Bronchial epithelial cell (primary cell): ENCODE data around the gene CHAT. TPM values are rescaled to one million over a fixed set of nuclear protein-coding genes. Genes with fewer than 3 reads are reported as not detected.

Experiments
- DNase-seq: peaks from one replicate; pipeline ENCODE4 v3.0.0-alpha.2; 2010; ENCODE audit warnings: low read depth
- FAIRE-seq: peaks from 2 replicates; lab custom pipeline; 2011; peaks lifted over from hg19 to GRCh38; lab: Jason Lieb, UNC
- H3K27me3 ChIP-seq: 2 replicates; pipeline ENCODE4 v1.5.1; 2011; ENCODE audit warnings: low read length; ENCODE audit not compliant: control insufficient read depth, insufficient read depth
- H3K36me3 ChIP-seq: 2 replicates; pipeline ENCODE4 v1.5.1; 2011; ENCODE audit warnings: low read length; ENCODE audit not compliant: control insufficient read depth, insufficient read depth
- H3K4me3 ChIP-seq: 2 replicates; pipeline ENCODE4 v1.5.1; 2011; ENCODE audit warnings: mild to moderate bottlenecking, low read depth, low read length, control low read depth
- total RNA-seq: library from RNA; depleted of rRNA; stranded (reverse); fragments of >200 nt; gene quantifications from 2 replicates; pipeline ENCODE4 v1.2.1, GENCODE V29; 2014
- TF ChIP-seq, protein P1 (sequence below): IDR thresholded peaks from 2 replicates; pipeline ENCODE4 v1.5.1; 2011; ENCODE audit warnings: mild to moderate bottlenecking, moderate library complexity, low read length, control low read depth, inconsistent platforms; ENCODE audit not compliant: insufficient read depth, severe bottlenecking

The CHAT gene
- total RNA-seq, 1 donor from 2014 or later, result not detected

DNA sequence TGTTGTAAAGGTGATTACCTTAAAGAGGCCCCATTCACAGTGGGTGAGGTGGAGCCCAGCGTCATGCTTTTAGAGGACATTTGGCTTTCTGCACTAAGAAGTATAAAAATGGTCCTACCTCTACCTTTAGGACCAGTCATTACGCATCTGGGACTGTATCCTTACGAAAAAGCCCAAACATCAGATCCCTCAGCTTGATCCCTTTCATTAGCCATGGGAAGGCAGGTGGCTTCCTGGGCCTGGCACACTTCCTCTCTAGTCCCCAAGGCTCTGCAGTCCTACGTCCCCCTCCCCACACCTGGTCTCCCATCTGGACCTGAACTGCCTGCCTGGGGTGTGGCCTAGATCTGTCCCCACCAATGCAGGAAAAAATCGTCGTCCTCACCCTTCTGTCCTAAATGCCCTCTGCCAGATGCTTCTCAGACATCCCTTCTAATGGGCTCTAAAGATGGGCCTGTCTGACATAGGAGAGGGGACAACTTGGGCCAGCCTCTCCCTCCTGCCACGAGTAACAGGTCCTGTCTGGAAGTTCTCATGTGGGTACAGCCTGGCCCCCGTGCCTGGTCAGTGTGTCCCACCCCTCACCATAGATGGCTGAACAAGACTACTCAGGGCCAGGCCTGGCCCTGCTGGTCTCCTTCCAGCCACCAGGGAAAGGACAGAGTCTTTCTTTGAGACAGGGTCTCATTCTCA lies 15.5 kb upstream of the CHAT start:
- H3K4me3 ChIP-seq, result no peak overlapping the region
- no peaks in the 10 kb centered on the region for H3K36me3 ChIP-seq
- TF ChIP-seq, protein P1, sequence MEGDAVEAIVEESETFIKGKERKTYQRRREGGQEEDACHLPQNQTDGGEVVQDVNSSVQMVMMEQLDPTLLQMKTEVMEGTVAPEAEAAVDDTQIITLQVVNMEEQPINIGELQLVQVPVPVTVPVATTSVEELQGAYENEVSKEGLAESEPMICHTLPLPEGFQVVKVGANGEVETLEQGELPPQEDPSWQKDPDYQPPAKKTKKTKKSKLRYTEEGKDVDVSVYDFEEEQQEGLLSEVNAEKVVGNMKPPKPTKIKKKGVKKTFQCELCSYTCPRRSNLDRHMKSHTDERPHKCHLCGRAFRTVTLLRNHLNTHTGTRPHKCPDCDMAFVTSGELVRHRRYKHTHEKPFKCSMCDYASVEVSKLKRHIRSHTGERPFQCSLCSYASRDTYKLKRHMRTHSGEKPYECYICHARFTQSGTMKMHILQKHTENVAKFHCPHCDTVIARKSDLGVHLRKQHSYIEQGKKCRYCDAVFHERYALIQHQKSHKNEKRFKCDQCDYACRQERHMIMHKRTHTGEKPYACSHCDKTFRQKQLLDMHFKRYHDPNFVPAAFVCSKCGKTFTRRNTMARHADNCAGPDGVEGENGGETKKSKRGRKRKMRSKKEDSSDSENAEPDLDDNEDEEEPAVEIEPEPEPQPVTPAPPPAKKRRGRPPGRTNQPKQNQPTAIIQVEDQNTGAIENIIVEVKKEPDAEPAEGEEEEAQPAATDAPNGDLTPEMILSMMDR, result no peak
- DNase-seq, result no peak
- no peak for FAIRE-seq
- H3K27me3 ChIP-seq, result no peaks in the 10 kb centered on the region

- Histone ChIP-seq H3K4me3 (no peak overlapping the region), H3K27me3 (no peaks in the 10 kb centered on the region), H3K36me3 (no peaks in the 10 kb centered on the region)
- no peak for DNase-seq
- TF ChIP-seq, protein P1, result no peak
- FAIRE-seq, result no peak
Measured at GRCh38 chr10:49598986-49599385, 14.9 kb upstream of the CHAT start.

GRCh38 chr10:49599546-49599945 lies 14.3 kb upstream of the CHAT start:
- Histone ChIP-seq H3K4me3 (no peak overlapping the region), H3K36me3 (no peaks in the 10 kb centered on the region), H3K27me3 (no peaks in the 10 kb centered on the region)
- TF ChIP-seq, protein P1, result no peak
- FAIRE-seq, result no peak
- DNase-seq, result no peak

GRCh38 chr10:49600046-49600445 lies 13.8 kb upstream of the CHAT start:
- DNase-seq (no peak), FAIRE-seq (no peak)
- Histone ChIP-seq H3K27me3 (no peaks in the 10 kb centered on the region), H3K36me3 (no peaks in the 10 kb centered on the region), H3K4me3 (no peak overlapping the region)
- TF ChIP-seq, protein P1, result no peak

GRCh38 chr10:49600781-49601400 lies 12.9 kb upstream of the CHAT start:
- H3K27me3 ChIP-seq, result no peaks in the 10 kb centered on the region
- FAIRE-seq (no peak), DNase-seq (no peak)
- no peaks in the 10 kb centered on the region for H3K36me3 ChIP-seq
- TF ChIP-seq, protein P1, result no peak
- no peak overlapping the region for H3K4me3 ChIP-seq

GRCh38 chr10:49601857-49602256 lies 12.0 kb upstream of the CHAT start:
- FAIRE-seq, result no peak
- DNase-seq, result peak; percentile 75
- TF ChIP-seq, protein P1, result no peak

More at GRCh38 chr10:49601857-49602256, 12.0 kb upstream of the CHAT start:
- no peak overlapping the region for H3K4me3 ChIP-seq
- no peaks in the 10 kb centered on the region for H3K36me3 ChIP-seq
- H3K27me3 ChIP-seq, result no peaks in the 10 kb centered on the region
